ENCODE results near the gene NOP10.
"Not testable (repeated sequence)": the region's sequence is repeated elsewhere in the genome, so short reads cannot be mapped to it uniquely, and the experiment has no call there.

The NOP10 gene

GRCh38 chr15:34358367-34358766, 15.4 kb upstream of the NOP10 start:
- in situ Hi-C loops (cut with HindIII; ENCODE audit: low sequenced_read_pairs), result no loop called here
- no peak for DNase-seq (ENCODE audit: low read depth)
- peak; percentile 47 for TF ChIP-seq CTCF (IDR thresholded peaks at IDR 0.05; ENCODE audit: low read depth, low read length, missing control alignments)
- no peak overlapping the region for H3K4me3 ChIP-seq (ENCODE audit: low read depth, low read length)

- H3K4me3 ChIP-seq (ENCODE audit: low read depth, low read length), result no peak overlapping the region
- TF ChIP-seq CTCF (IDR thresholded peaks at IDR 0.05; ENCODE audit: low read depth, low read length, missing control alignments), result no peak
- in situ Hi-C loops (cut with HindIII; ENCODE audit: low sequenced_read_pairs), result no loop called here
- DNase-seq (ENCODE audit: low read depth), result no peak
These were observed 14.7 kb upstream of the NOP10 start for GRCh38 chr15:34357653-34358052.

- TF ChIP-seq CTCF (IDR thresholded peaks at IDR 0.05; ENCODE audit: low read depth, low read length, missing control alignments), result no peak
- DNase-seq (ENCODE audit: low read depth), result no peak
- no peak overlapping the region for H3K4me3 ChIP-seq (ENCODE audit: low read depth, low read length)
- in situ Hi-C loops (cut with HindIII; ENCODE audit: low sequenced_read_pairs), result no loop called here
These were observed 12.3 kb upstream of the NOP10 start for GRCh38 chr15:34355241-34355640.

GRCh38 chr15:34354286-34354685, 11.3 kb upstream of the NOP10 start:
- no peak for TF ChIP-seq CTCF (IDR thresholded peaks at IDR 0.05; ENCODE audit: low read depth, low read length, missing control alignments)
- H3K4me3 ChIP-seq (ENCODE audit: low read depth, low read length), result no peak overlapping the region
- in situ Hi-C loops (cut with HindIII; ENCODE audit: low sequenced_read_pairs), result no loop called here
- DNase-seq (ENCODE audit: low read depth), result no peak

- in situ Hi-C loops (cut with HindIII; ENCODE audit: low sequenced_read_pairs), result no loop called here
- H3K4me3 ChIP-seq (ENCODE audit: low read depth, low read length), result no peak overlapping the region
- no peak for DNase-seq (ENCODE audit: low read depth)
- TF ChIP-seq CTCF (IDR thresholded peaks at IDR 0.05; ENCODE audit: low read depth, low read length, missing control alignments), result no peak
These were observed 10.7 kb upstream of the NOP10 start for GRCh38 chr15:34353627-34354026.

GRCh38 chr15:34352996-34353395, 10.1 kb upstream of the NOP10 start:
- H3K4me3 ChIP-seq (ENCODE audit: low read depth, low read length); DNase-seq (ENCODE audit: low read depth); in situ Hi-C loops (cut with HindIII; ENCODE audit: low sequenced_read_pairs): not testable (repeated sequence)

- no peak for DNase-seq (ENCODE audit: low read depth)
- no peak for TF ChIP-seq CTCF (IDR thresholded peaks at IDR 0.05; ENCODE audit: low read depth, low read length, missing control alignments)
- no peak overlapping the region for H3K4me3 ChIP-seq (ENCODE audit: low read depth, low read length)
- in situ Hi-C loops (cut with HindIII; ENCODE audit: low sequenced_read_pairs), result no loop called here
These were observed 6.8 kb upstream of the NOP10 start for GRCh38 chr15:34349769-34350168.
